ENCODE results near the gene TAGLN2.

Gene TAGLN2

DNA sequence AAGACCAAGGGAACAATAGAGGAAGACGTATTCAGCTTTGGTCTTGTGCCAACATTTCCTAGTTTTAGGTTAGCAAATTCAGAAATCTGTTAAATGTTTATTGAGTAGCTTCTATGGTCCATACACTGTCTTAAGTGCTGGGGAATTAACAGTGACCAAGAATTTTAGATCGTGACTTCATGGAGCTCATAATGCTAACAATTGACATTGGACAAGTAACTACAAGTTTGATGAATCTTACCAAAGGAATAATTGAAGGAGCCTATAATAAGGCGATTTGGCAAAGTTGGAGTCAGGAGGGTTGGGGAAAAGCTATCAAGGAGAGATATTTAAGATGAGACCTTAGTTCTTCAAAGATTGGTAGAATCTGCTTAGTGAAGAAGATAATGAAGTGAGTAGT is 30.1 kb upstream of the TAGLN2 start:
- no peak for ATAC-seq (ENCODE audit: low read depth)

DNA sequence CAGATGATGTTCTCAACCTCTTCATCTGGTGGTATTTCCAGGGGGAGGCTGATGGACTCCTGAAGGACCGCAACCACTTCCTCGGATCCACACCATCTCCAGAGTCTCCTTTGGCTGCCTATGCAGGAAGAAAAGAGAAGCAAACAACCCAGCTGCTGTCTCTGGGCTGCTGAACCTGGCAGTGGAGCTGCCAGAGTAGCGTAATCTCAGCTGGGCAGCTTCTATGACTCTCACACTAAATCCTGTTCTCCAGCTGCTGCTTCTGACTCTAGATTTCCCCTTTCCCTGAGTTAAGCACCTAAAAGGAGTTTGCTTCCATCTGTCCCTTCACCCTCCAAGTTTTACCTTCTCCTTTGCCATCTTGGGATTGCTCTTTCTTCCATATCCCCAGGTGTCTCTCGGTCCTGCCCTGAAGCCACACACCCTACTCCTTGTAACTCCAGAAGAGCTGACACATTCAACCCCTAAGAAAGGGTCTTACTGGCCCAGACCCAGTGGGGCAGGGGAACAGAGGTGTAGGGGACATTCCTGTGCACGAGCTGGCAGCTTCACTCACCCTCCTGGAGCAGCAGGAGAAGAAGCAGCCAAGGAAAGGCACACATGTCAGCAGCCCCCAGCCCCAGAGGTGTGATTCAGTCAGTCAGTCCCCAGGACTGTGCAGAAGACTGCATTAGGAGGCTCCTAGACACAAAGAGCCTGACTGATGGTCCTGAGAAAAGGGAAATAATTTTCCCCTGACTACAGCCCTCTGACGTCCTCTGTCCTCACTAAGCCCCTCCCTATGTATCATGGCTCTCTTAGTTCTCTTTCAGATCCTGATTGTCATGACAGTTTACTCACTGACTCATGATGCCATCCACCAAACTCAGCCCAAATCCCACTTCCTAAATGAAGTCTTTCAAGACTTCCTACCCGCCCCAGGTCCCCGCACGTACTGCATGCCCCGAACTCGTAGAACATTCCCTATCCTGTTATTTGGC is 28.5 kb upstream of the TAGLN2 start, which contains the start of gene SLAMF9:
TSS of gene SLAMF9 (minus strand) at position 702 of the 980 bp plus-strand sequence. CDS start at position 602, 100 bp downstream.
- peak within 1 kb of the TSS; percentile 64 for H3K27ac ChIP-seq (ENCODE audit: poor library complexity, severe bottlenecking)
- H3K9me3 ChIP-seq (ENCODE audit: severe bottlenecking) = no peaks in the 10 kb centered on the region
- H3K4me3 ChIP-seq (ENCODE audit: severe bottlenecking) = no peak within 1 kb of the TSS
- TF ChIP-seq, protein P1, sequence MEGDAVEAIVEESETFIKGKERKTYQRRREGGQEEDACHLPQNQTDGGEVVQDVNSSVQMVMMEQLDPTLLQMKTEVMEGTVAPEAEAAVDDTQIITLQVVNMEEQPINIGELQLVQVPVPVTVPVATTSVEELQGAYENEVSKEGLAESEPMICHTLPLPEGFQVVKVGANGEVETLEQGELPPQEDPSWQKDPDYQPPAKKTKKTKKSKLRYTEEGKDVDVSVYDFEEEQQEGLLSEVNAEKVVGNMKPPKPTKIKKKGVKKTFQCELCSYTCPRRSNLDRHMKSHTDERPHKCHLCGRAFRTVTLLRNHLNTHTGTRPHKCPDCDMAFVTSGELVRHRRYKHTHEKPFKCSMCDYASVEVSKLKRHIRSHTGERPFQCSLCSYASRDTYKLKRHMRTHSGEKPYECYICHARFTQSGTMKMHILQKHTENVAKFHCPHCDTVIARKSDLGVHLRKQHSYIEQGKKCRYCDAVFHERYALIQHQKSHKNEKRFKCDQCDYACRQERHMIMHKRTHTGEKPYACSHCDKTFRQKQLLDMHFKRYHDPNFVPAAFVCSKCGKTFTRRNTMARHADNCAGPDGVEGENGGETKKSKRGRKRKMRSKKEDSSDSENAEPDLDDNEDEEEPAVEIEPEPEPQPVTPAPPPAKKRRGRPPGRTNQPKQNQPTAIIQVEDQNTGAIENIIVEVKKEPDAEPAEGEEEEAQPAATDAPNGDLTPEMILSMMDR (IDR thresholded peaks at IDR 0.05; ENCODE audit: poor library complexity, severe bottlenecking) = no peak
- DNase-seq (ENCODE audit: low spot score) (no peak), ATAC-seq (ENCODE audit: low read depth) (peak; percentile 90)
- peaks cover 17% of the 10 kb centered on the region for H3K4me1 ChIP-seq (ENCODE audit: insufficient read depth, poor library complexity, severe bottlenecking)
- H3K27me3 ChIP-seq (ENCODE audit: insufficient read depth, poor library complexity, severe bottlenecking) = no peaks in the 10 kb centered on the region
- no peaks in the 10 kb centered on the region for H3K36me3 ChIP-seq (ENCODE audit: low read depth)

More for the DNA sequence above, 30.1 kb upstream of the TAGLN2 start:
- H3K9me3 ChIP-seq (ENCODE audit: severe bottlenecking) = no peaks in the 10 kb centered on the region
- TF ChIP-seq, protein P1 (IDR thresholded peaks at IDR 0.05; ENCODE audit: poor library complexity, severe bottlenecking) = no peak
- H3K27ac ChIP-seq (ENCODE audit: poor library complexity, severe bottlenecking) = peak overlapping the region; percentile 64
- H3K4me3 ChIP-seq (ENCODE audit: severe bottlenecking) = no peak overlapping the region
- no peak for DNase-seq (ENCODE audit: low spot score)
- peaks cover 19% of the 10 kb centered on the region for H3K4me1 ChIP-seq (ENCODE audit: insufficient read depth, poor library complexity, severe bottlenecking)
- no peaks in the 10 kb centered on the region for H3K36me3 ChIP-seq (ENCODE audit: low read depth)
- H3K27me3 ChIP-seq (ENCODE audit: insufficient read depth, poor library complexity, severe bottlenecking) = no peaks in the 10 kb centered on the region

DNA sequence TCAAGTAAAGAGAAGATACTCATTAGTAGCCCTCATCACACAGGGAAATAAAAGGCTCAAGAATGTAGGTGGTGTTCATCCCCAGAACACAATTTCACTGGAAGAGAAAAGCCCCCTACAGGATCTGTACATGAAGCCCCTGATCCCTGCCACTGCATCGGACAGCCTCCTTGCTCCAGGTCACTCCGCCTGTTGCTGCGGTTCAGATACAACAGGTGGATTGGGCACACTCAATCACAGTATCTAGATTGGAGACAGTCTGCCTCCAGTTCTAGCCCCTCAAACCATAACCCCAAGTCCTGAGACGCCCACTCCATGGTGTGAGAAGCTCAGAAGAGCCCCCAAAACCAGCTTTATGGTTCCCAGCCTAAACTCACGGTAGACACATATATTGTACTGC is 27.6 kb upstream of the TAGLN2 start:
- H3K36me3 ChIP-seq (ENCODE audit: low read depth) = no peaks in the 10 kb centered on the region
- TF ChIP-seq, protein P1 (IDR thresholded peaks at IDR 0.05; ENCODE audit: poor library complexity, severe bottlenecking) = no peak
- no peak for DNase-seq (ENCODE audit: low spot score)
- ATAC-seq (ENCODE audit: low read depth) = no peak
- no peaks in the 10 kb centered on the region for H3K9me3 ChIP-seq (ENCODE audit: severe bottlenecking)
- peaks cover 17% of the 10 kb centered on the region for H3K4me1 ChIP-seq (ENCODE audit: insufficient read depth, poor library complexity, severe bottlenecking)
- no peaks in the 10 kb centered on the region for H3K27me3 ChIP-seq (ENCODE audit: insufficient read depth, poor library complexity, severe bottlenecking)
- no peak overlapping the region for H3K27ac ChIP-seq (ENCODE audit: poor library complexity, severe bottlenecking)
- H3K4me3 ChIP-seq (ENCODE audit: severe bottlenecking) = no peak overlapping the region

DNA sequence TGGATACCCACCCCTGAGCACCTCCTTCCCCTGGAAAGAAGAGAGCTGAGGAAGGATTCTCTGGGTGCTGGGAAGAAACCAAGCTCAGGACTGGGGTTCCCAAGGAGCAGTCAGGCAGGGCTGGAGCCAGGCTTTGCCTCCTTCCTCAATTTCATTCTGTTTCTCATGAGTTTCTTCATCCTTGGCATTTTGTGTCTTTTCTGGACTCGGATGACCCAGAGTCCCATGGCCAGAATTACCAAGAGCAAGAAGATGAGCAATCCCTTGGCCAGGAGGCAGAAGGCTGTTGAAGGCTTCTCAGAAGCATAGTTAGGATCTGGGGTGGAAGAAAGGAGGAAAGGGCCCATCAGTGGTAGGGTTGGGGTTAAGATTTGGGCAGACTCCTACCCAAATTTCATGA is 26.2 kb upstream of the TAGLN2 start:
- Histone ChIP-seq H3K4me3 (ENCODE audit: severe bottlenecking) (no peak overlapping the region), H3K9me3 (ENCODE audit: severe bottlenecking) (no peaks in the 10 kb centered on the region), H3K27me3 (ENCODE audit: insufficient read depth, poor library complexity, severe bottlenecking) (no peaks in the 10 kb centered on the region), H3K36me3 (ENCODE audit: low read depth) (no peaks in the 10 kb centered on the region), H3K27ac (ENCODE audit: poor library complexity, severe bottlenecking) (no peak overlapping the region), H3K4me1 (ENCODE audit: insufficient read depth, poor library complexity, severe bottlenecking) (peaks cover 17% of the 10 kb centered on the region)
- ATAC-seq (ENCODE audit: low read depth) (no peak), DNase-seq (ENCODE audit: low spot score) (no peak)
- TF ChIP-seq, protein P1 (IDR thresholded peaks at IDR 0.05; ENCODE audit: poor library complexity, severe bottlenecking) = no peak

DNA sequence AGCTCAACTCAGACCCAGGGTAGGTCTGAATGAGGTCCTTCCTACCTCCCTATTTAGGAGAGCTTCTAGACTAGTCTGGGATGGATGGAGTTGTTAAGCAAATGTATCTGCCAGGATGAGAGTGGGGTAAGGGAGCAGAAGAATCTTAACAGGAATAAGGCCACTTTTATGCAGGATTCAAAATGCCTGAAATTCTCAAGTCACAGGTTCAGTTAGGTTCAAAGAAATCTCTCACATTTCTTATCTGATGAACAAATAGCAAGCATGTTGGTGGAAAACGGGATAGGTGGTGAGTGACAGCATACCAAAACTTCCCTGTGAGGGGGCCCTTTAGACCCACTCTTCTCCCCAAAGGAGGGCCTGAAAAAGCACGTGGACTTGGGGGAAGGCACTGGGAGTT is 25.7 kb upstream of the TAGLN2 start:
- H3K27me3 ChIP-seq (ENCODE audit: insufficient read depth, poor library complexity, severe bottlenecking) = no peaks in the 10 kb centered on the region
- no peak for ATAC-seq (ENCODE audit: low read depth)
- TF ChIP-seq, protein P1 (IDR thresholded peaks at IDR 0.05; ENCODE audit: poor library complexity, severe bottlenecking) = no peak

More for the DNA sequence above, 25.7 kb upstream of the TAGLN2 start:
- H3K4me3 ChIP-seq (ENCODE audit: severe bottlenecking) = no peak overlapping the region
- no peaks in the 10 kb centered on the region for H3K36me3 ChIP-seq (ENCODE audit: low read depth)
- no peaks in the 10 kb centered on the region for H3K9me3 ChIP-seq (ENCODE audit: severe bottlenecking)
- H3K4me1 ChIP-seq (ENCODE audit: insufficient read depth, poor library complexity, severe bottlenecking) = peaks cover 17% of the 10 kb centered on the region
- H3K27ac ChIP-seq (ENCODE audit: poor library complexity, severe bottlenecking) = no peak overlapping the region
- DNase-seq (ENCODE audit: low spot score) = no peak

Measured in RWPE2 (cell line).